Measurements from ENCODE around the gene PYGO2.

DNA sequence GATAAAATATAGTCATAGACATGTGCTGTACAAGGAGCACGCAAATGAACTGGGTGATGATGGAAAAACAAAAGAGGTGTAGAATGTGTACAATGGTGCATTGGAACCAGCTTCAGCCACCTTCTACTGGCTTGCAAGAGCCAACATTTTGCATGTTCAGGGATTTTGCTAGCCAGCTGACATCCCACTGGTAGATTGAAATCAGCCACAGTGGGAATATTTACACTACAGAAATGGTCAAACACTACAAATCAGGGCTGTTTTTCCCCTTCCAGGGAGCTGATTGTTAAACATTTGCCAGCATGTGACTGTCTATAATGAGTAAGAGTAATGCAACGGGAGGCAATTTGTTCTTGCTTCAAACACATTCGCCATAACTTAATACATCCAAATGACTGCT, 48.3 kb downstream of the PYGO2 start:
- TF ChIP-seq, protein P1, sequence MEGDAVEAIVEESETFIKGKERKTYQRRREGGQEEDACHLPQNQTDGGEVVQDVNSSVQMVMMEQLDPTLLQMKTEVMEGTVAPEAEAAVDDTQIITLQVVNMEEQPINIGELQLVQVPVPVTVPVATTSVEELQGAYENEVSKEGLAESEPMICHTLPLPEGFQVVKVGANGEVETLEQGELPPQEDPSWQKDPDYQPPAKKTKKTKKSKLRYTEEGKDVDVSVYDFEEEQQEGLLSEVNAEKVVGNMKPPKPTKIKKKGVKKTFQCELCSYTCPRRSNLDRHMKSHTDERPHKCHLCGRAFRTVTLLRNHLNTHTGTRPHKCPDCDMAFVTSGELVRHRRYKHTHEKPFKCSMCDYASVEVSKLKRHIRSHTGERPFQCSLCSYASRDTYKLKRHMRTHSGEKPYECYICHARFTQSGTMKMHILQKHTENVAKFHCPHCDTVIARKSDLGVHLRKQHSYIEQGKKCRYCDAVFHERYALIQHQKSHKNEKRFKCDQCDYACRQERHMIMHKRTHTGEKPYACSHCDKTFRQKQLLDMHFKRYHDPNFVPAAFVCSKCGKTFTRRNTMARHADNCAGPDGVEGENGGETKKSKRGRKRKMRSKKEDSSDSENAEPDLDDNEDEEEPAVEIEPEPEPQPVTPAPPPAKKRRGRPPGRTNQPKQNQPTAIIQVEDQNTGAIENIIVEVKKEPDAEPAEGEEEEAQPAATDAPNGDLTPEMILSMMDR (IDR thresholded peaks at IDR 0.05), result no peak
- TF ChIP-seq POLR2A (IDR thresholded peaks at IDR 0.05), result no peak
